K562 (cell line): ENCODE results near the gene FRK. TPM values are rescaled to one million over a fixed set of nuclear protein-coding genes. Genes with fewer than 3 reads are reported as not detected.

Experiments
- ATAC-seq: fragments of 200-7000 bp; cut with Tn5 transposase; 3 replicates; pipeline ENCODE4 v1.9.1; 2020; ENCODE audit warnings: moderate library complexity
- BruUV-seq: library from RNA; stranded (reverse); fragments of 400-500 nt; replicated peaks from 2 replicates; lab custom pipeline; 2021; lab: Mats Ljungman, UMichigan
- CTCF ChIA-PET: fragments of 300-600 bp; formaldehyde crosslinking; extraction: SDS; loops from one replicate; lab custom pipeline; 2021; ENCODE audit warnings: low intra/inter-chr PET ratio; lab: Yijun Ruan, JAX
- POLR2A ChIA-PET: fragments of 300-600, 350-650 bp; sonication (Branson Sonifier 250); formaldehyde crosslinking; extraction: SDS; loops from one replicate; lab custom pipeline; 2021; ENCODE audit warnings: antibody characterized with exemption, inconsistent platforms; lab: Yijun Ruan, JAX
- DNase-seq, 4 experiments: peaks; one replicate each; pipeline versions ENCODE4 v3.0.0 to v3.0.0-alpha.2; 2011 to 2018; ENCODE audit warnings: low spot score in 3 of 4, mixed read lengths in 3 of 4; ENCODE audit errors: extremely low read depth in 1 of 4
- FAIRE-seq: peaks from 2 replicates; lab custom pipeline; 2011; peaks lifted over from hg19 to GRCh38; lab: Jason Lieb, UNC
- H2AFZ ChIP-seq: 2 replicates; pipeline ENCODE4 v1.6.0; 2011; ENCODE audit warnings: low read depth, low read length, control low read depth, inconsistent platforms
- H3K27ac ChIP-seq: fragments of 200-600 bp; 3 replicates; pipeline ENCODE4 v1.8.0; 2011; ENCODE audit warnings: low read depth, mild to moderate bottlenecking, control low read depth, inconsistent platforms, low read length, moderate library complexity, mixed read lengths; ENCODE audit errors: extremely low read depth
- H3K27me3 ChIP-seq, 2 experiments: fragments of 300-600 bp in 1 of 2; 2 replicates in 1 of 2; 3 replicates in 1 of 2; pipeline versions ENCODE4 v1.6.0 to v1.8.0; 2011; ENCODE audit warnings: inconsistent platforms in 2 of 2, low read length in 2 of 2, mild to moderate bottlenecking in 1 of 2, mixed read lengths in 1 of 2, moderate library complexity in 1 of 2; ENCODE audit not compliant: control insufficient read depth in 2 of 2, insufficient read depth in 2 of 2
- H3K36me3 ChIP-seq: fragments of 300-600 bp; 3 replicates; pipeline ENCODE4 v1.8.0; 2011; ENCODE audit warnings: mild to moderate bottlenecking, low read length, inconsistent platforms; ENCODE audit not compliant: control insufficient read depth, insufficient read depth
- H3K4me1 ChIP-seq, 2 experiments: fragments of 200-600 bp in 1 of 2; replicated peaks in 1 of 2; 2 replicates in 1 of 2; 3 replicates in 1 of 2; pipeline versions ENCODE4 v1.5.1 to v1.8.0; 2011; ENCODE audit warnings: inconsistent platforms in 2 of 2, low read length in 2 of 2, mild to moderate bottlenecking in 1 of 2, mixed read lengths in 1 of 2, moderate library complexity in 1 of 2; ENCODE audit not compliant: control insufficient read depth in 2 of 2, insufficient read depth in 2 of 2
- H3K4me2 ChIP-seq: 2 replicates; pipeline ENCODE4 v1.6.1; 2011; ENCODE audit warnings: low read length, control low read depth, inconsistent platforms, mixed read lengths; ENCODE audit not compliant: insufficient read depth
- H3K4me3 ChIP-seq: fragments of 200-600 bp; sonication (generic), shearing (Covaris generic); 2 replicates; pipeline ENCODE4 v1.5.1; 2016; ENCODE audit warnings: control low read depth, inconsistent platforms
- H3K79me2 ChIP-seq: fragments of 200-600 bp; 3 replicates; pipeline ENCODE4 v1.8.0; 2011; ENCODE audit warnings: low read length, inconsistent platforms; ENCODE audit not compliant: control insufficient read depth, insufficient read depth
- H3K9ac ChIP-seq, 2 experiments: 2 replicates each; pipeline versions ENCODE4 v1.6.0 to v1.6.1; 2011; ENCODE audit warnings: low read depth in 2 of 2, low read length in 2 of 2, control low read depth in 1 of 2, inconsistent platforms in 1 of 2, mild to moderate bottlenecking in 1 of 2, mixed read lengths in 1 of 2; ENCODE audit not compliant: insufficient read depth in 1 of 2
- H3K9me1 ChIP-seq: one replicate; pipeline ENCODE4 v1.6.0; 2011; ENCODE audit warnings: inconsistent platforms, mild to moderate bottlenecking, low read length, moderate library complexity; ENCODE audit not compliant: control insufficient read depth, insufficient read depth
- H3K9me3 ChIP-seq: replicated peaks from 2 replicates; pipeline ENCODE4 v1.5.1; 2011; ENCODE audit warnings: low read depth, low read length, inconsistent platforms; ENCODE audit not compliant: control insufficient read depth, insufficient read depth
- H4K20me1 ChIP-seq: replicated peaks from 2 replicates; pipeline ENCODE4 v1.6.1; 2011; ENCODE audit warnings: low read length, inconsistent platforms, mixed read lengths; ENCODE audit not compliant: control insufficient read depth, insufficient read depth
- EP400 ChIP-seq: fragments of 450-650 bp; IDR thresholded peaks from 2 replicates; pipeline ENCODE4 v1.6.1; 2017; ENCODE audit warnings: antibody characterized with exemption, mild to moderate bottlenecking, moderate library complexity
- FOSL1 ChIP-seq: fragments of 200-800 bp; sonication (Bioruptor generic); conservative IDR thresholded peaks from 2 replicates; pipeline ENCODE4 v1.6.1; 2016; ENCODE audit warnings: missing genetic modification characterization, missing compliant biosample characterization
- FOXA3 ChIP-seq, 2 experiments: fragments of 450-650 bp in 1 of 2; sonication (generic) in 1 of 2; formaldehyde crosslinking; IDR thresholded peaks in 1 of 2; conservative IDR thresholded peaks in 1 of 2; 2 replicates each; pipeline versions ENCODE4 v1.4.0 to v1.8.0; 2020 to 2022; ENCODE audit warnings: mild to moderate bottlenecking in 2 of 2, missing genetic modification reagents in 1 of 2
- NR3C1 ChIP-seq: sonication (generic); formaldehyde crosslinking; IDR thresholded peaks from 2 replicates; pipeline ENCODE4 v1.8.1; 2022; ENCODE audit warnings: missing genetic modification reagents
- ZNF232 ChIP-seq: sonication (generic); formaldehyde crosslinking; IDR thresholded peaks from 2 replicates; pipeline ENCODE4 v1.8.0; 2022; ENCODE audit warnings: mild to moderate bottlenecking, missing genetic modification reagents
- WGBS: fragments of 100-300 bp; shearing (Covaris generic); methylation state at CpG from one replicate; pipeline ENCODE4 v1.1.6; 2016; ENCODE audit warnings: low coverage, mixed read lengths; ENCODE audit not compliant: insufficient coverage; ENCODE audit errors: missing lambda C conversion rate; 5-methylcytosine and 5-hydroxymethylcytosine counted together
- in situ Hi-C: fragments of 300-500 bp; cut with MboI; formaldehyde crosslinking; loops from 4 replicates; pipeline ENCODE4 v1.15.0; 2018; ENCODE audit warnings: inconsistent platforms, mixed read lengths
- intact Hi-C: fragments of 100-400 bp; cut with micrococcal nuclease; formaldehyde crosslinking; loops from 2 replicates; pipeline ENCODE4 v1.14.2; 2022
- polyA plus RNA-seq, 8 experiments: library from polyadenylated mRNA; depleted of rRNA in 4 of 8; stranded (reverse) in 5 of 8; unstranded in 3 of 8; fragments of >200 nt; fragmentation: Nextera tagmentation in 2 of 8; fragmentation: Illumina TruSeq in 1 of 8; extraction: Ambion mirVana in 2 of 8; extraction: Trizol in 1 of 8; gene quantifications; 2 replicates each; pipeline versions ENCODE4 v1.2.1 to v1.2.3, GENCODE V29; 2011 to 2014; ENCODE audit warnings: inconsistent platforms in 1 of 8, missing spikeins in 1 of 8
- total RNA-seq, 7 experiments: library from RNA; depleted of rRNA in 6 of 7; stranded (reverse); fragments of >200 nt in 6 of 7; fragmentation: Illumina TruSeq in 2 of 7; extraction: Trizol in 2 of 7; gene quantifications; 2 replicates each; pipeline versions ENCODE4 v1.2.1 to v1.2.3, GENCODE V29; 2011 to 2021; ENCODE audit warnings: low replicate concordance in 1 of 7
- TF ChIP-seq, protein P1 (sequence below): fragments of 250-450 bp; sonication (Bioruptor Pico); IDR thresholded peaks from 2 replicates; pipeline ENCODE4 v1.8.0; 2021; ENCODE audit warnings: borderline replicate concordance, mild to moderate bottlenecking, moderate library complexity; ENCODE audit not compliant: poor library complexity, severe bottlenecking

FRK gene
- total and polyA plus RNA-seq, 9 of the 15 experiments (the other 6 are each of a cell fraction or from before 2014, with no cell fraction given): 0.01 to 0.29 (median 0.09) TPM

GRCh38 chr6:116070616-116071389 is 10.1 kb upstream of the FRK start:
- Histone ChIP-seq H3K9ac (no peak overlapping the region), H3K36me3 (no peaks in the 10 kb centered on the region), H3K27me3 (no peaks in the 10 kb centered on the region), H3K79me2 (no peaks in the 10 kb centered on the region), H3K9me1 (no peaks in the 10 kb centered on the region), H3K27ac (no peak overlapping the region), H2AFZ (no peak overlapping the region), H3K4me3 (no peak overlapping the region), H3K4me2 (no peak overlapping the region), H4K20me1 (no peaks in the 10 kb centered on the region), H3K9me3 (no peaks in the 10 kb centered on the region), H3K4me1 (no peaks in the 10 kb centered on the region)
- POLR2A ChIA-PET: interaction anchor here (2.7 kb wide), 1 partner anchor 10 kb away, joined by 9 read pairs; the partner anchor contains the start of gene FRK
- in situ Hi-C loops (no loop called here), intact Hi-C loops (no loop called here)
- CTCF ChIA-PET: no interaction called here
- FAIRE-seq: no peak
- no peak for DNase-seq
- TF ChIP-seq NR3C1 (no peak), FOXA3 (CRISPR knock-in tag; conservative IDR thresholded peaks at IDR 0.05 in 1 of 2, IDR thresholded peaks at IDR 0.05 in 1 of 2) (peak in 1 of 2 experiments; percentile 86; a peak in 2 of 4 replicates), FOSL1 (tag) (no peak), EP400 (no peak), ZNF232 (CRISPR knock-in tag) (no peak)
- TF ChIP-seq, protein P1, sequence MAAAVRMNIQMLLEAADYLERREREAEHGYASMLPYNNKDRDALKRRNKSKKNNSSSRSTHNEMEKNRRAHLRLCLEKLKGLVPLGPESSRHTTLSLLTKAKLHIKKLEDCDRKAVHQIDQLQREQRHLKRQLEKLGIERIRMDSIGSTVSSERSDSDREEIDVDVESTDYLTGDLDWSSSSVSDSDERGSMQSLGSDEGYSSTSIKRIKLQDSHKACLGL (CRISPR knock-in tag): no peak
- BruUV-seq: no TSS peak
- 14% methylated on average over 2 of the region's 2 CpGs for WGBS
- ATAC-seq: no peak
